Measurements from ENCODE around the gene ACAD10. TPM values are rescaled to one million over a fixed set of nuclear protein-coding genes. Genes with fewer than 3 reads are reported as not detected.
A peak's percentile ranks its signal among the peaks of the same experiment; 100 is the strongest.
"Not testable (repeated sequence)": the region's sequence is repeated elsewhere in the genome, so short reads cannot be mapped to it uniquely, and the experiment has no call there.

Gene ACAD10
- total RNA-seq, 1 donor from 2014 or later: 49.9 TPM

GRCh38 chr12:111677186-111677585 is 8.7 kb upstream of the ACAD10 start:
- no peaks in the 10 kb centered on the region for H3K4me1 Mint-ChIP-seq (ENCODE audit: unreplicated experiment)

DNA sequence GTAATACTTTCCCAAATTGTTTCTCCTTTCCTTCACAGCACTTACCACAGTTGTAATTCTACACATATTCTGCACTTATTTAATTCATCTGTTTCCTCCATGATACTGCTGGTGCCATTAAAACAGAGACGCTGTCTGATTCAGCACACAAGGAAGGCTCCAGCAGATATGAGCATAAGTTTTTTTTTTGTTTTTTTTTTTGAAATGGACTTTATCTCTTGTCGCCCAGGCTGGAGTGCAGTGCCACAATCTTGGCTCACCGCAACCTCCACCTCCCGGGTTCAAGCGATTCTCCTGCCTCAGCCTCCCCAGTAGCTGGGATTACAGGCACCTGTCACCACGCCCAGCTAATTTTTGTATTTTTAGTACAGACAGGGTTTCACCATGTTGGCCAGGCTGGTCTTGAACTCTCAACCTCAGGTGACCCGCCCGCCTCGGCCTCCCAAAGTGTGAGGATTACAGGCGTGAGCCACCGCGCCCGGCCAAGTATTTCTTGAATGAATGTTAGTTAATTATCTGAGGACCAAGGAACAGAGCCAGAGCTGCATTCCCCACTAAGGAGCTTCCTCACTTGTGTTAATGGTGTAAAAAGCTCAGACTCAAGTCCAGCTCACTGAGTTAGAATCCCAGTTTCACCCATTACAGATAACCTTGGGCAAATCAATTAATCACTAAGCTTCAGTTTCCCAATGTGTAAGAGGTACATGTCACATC is 1.2 kb upstream of the ACAD10 start:
- not testable (repeated sequence) for H3K9me3 Mint-ChIP-seq

More at GRCh38 chr12:111677186-111677585, 8.7 kb upstream of the ACAD10 start:
- Mint-ChIP-seq H3K4me3 (no peak overlapping the region), H3K27me3 (no peaks in the 10 kb centered on the region), H3K9me3 (no peaks in the 10 kb centered on the region), H3K36me3 (peaks cover 8% of the 10 kb centered on the region), H3K27ac (no peak overlapping the region)
- no peak for DNase-seq (ENCODE audit: extremely low spot score, unreplicated experiment)
- TF ChIP-seq, protein P1, sequence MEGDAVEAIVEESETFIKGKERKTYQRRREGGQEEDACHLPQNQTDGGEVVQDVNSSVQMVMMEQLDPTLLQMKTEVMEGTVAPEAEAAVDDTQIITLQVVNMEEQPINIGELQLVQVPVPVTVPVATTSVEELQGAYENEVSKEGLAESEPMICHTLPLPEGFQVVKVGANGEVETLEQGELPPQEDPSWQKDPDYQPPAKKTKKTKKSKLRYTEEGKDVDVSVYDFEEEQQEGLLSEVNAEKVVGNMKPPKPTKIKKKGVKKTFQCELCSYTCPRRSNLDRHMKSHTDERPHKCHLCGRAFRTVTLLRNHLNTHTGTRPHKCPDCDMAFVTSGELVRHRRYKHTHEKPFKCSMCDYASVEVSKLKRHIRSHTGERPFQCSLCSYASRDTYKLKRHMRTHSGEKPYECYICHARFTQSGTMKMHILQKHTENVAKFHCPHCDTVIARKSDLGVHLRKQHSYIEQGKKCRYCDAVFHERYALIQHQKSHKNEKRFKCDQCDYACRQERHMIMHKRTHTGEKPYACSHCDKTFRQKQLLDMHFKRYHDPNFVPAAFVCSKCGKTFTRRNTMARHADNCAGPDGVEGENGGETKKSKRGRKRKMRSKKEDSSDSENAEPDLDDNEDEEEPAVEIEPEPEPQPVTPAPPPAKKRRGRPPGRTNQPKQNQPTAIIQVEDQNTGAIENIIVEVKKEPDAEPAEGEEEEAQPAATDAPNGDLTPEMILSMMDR (conservative IDR thresholded peaks at IDR 0.05): no peak

GRCh38 chr12:111685322-111685810 is 487 bp upstream of the ACAD10 start:
- H3K27me3 Mint-ChIP-seq: no peaks in the 10 kb centered on the region
- no peaks in the 10 kb centered on the region for H3K9me3 Mint-ChIP-seq
- peaks cover 18% of the 10 kb centered on the region for H3K4me1 Mint-ChIP-seq (ENCODE audit: unreplicated experiment)
- H3K4me3 Mint-ChIP-seq: peak overlapping the region; percentile 99
- TF ChIP-seq, protein P1 (conservative IDR thresholded peaks at IDR 0.05): no peak
- H3K36me3 Mint-ChIP-seq: peaks cover 11% of the 10 kb centered on the region
- DNase-seq (ENCODE audit: extremely low spot score, unreplicated experiment): no peak
- H3K27ac Mint-ChIP-seq: peak overlapping the region; percentile 96

More for the DNA sequence above, 1.2 kb upstream of the ACAD10 start:
- peaks cover 18% of the 10 kb centered on the region for H3K4me1 Mint-ChIP-seq (ENCODE audit: unreplicated experiment)
- peaks cover 11% of the 10 kb centered on the region for H3K36me3 Mint-ChIP-seq
- peak overlapping the region; percentile 99 for H3K4me3 Mint-ChIP-seq
- not testable (repeated sequence) for H3K27me3 Mint-ChIP-seq; DNase-seq (ENCODE audit: extremely low spot score, unreplicated experiment)
- peak overlapping the region; percentile 96 for H3K27ac Mint-ChIP-seq

- TF ChIP-seq, protein P1 (conservative IDR thresholded peaks at IDR 0.05): no peak
- Mint-ChIP-seq H3K27ac (peak overlapping the region; percentile 96), H3K27me3 (no peaks in the 10 kb centered on the region), H3K36me3 (peaks cover 9% of the 10 kb centered on the region), H3K4me3 (peak overlapping the region; percentile 99), H3K4me1 (ENCODE audit: unreplicated experiment) (peaks cover 18% of the 10 kb centered on the region), H3K9me3 (no peaks in the 10 kb centered on the region)
- DNase-seq (ENCODE audit: extremely low spot score, unreplicated experiment): no peak
Measured at GRCh38 chr12:111686574-111687105, 787 bp downstream of the ACAD10 start.

DNA sequence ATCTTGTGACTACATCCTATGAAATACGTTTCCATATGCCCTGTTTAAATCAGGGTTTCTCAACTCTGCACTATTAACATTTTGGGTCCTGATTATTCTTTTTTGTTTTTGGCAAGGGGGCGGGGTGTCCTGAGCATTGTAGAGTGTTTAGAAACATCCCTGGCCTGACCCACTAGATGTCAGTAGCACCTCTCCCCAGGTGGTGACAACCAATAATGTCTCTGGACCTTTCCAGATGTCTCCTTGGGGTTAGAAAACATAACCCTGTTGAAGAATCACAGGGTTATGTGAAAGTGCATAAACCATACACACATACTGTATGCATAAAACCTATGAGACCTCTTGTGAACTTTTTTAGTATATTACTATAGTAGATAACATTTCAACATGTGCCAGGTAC is 1.4 kb downstream of the ACAD10 start:
- Mint-ChIP-seq H3K36me3 (peaks cover 7% of the 10 kb centered on the region), H3K27ac (peak overlapping the region; percentile 33), H3K9me3 (no peaks in the 10 kb centered on the region), H3K27me3 (no peaks in the 10 kb centered on the region), H3K4me1 (ENCODE audit: unreplicated experiment) (peaks cover 18% of the 10 kb centered on the region), H3K4me3 (peak overlapping the region; percentile 99)
- DNase-seq (ENCODE audit: extremely low spot score, unreplicated experiment): no peak
- TF ChIP-seq, protein P1 (conservative IDR thresholded peaks at IDR 0.05): no peak

DNA sequence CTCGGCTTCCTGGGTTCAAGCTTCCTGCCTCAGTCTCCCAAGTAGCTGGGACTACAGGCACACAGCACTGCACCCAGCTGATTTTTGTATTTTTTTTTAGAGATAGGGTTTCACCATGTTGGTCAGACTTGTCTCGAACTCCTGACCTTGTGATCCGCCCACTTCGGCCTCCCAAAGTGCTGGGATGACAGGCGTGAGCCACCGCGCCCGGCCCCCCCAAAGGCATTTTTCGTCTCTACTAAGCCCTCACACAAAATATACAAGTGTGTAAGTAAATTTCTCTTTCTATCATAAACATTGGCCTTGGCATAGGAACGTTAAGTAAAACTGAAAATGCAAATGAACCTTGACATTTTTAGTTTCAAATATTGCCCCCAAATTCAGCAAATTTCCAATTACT is 2.1 kb downstream of the ACAD10 start:
- peak overlapping the region; percentile 52 for H3K4me3 Mint-ChIP-seq
- H3K36me3 Mint-ChIP-seq: peaks cover 5% of the 10 kb centered on the region
- H3K4me1 Mint-ChIP-seq (ENCODE audit: unreplicated experiment): peaks cover 18% of the 10 kb centered on the region
- TF ChIP-seq, protein P1 (conservative IDR thresholded peaks at IDR 0.05): no peak
- H3K27me3 Mint-ChIP-seq: no peaks in the 10 kb centered on the region
- DNase-seq (ENCODE audit: extremely low spot score, unreplicated experiment): no peak
- H3K27ac Mint-ChIP-seq: no peak overlapping the region
- H3K9me3 Mint-ChIP-seq: no peaks in the 10 kb centered on the region
